HepG2 (cell line): Measurements from ENCODE around the gene DOC2A. TPM values are rescaled to one million over a fixed set of nuclear protein-coding genes. Genes with fewer than 3 reads are reported as not detected.
A peak's percentile ranks its signal among the peaks of the same experiment; 100 is the strongest.

Source experiments
- ERF ChIP-seq: IDR thresholded peaks from 2 replicates; pipeline ENCODE4 v1.6.1; 2018; ENCODE audit warnings: missing biosample characterization, missing genetic modification reagents
- FLYWCH1 ChIP-seq: sonication (generic); formaldehyde crosslinking; IDR thresholded peaks from 2 replicates; pipeline ENCODE4 v1.8.1; 2023; ENCODE audit warnings: mild to moderate bottlenecking, missing genetic modification reagents
- HBP1 ChIP-seq: IDR thresholded peaks from 2 replicates; pipeline ENCODE4 v1.6.1; 2016; ENCODE audit warnings: low read depth, control low read depth
- HIVEP1 ChIP-seq: sonication (generic); formaldehyde crosslinking; IDR thresholded peaks from 2 replicates; pipeline ENCODE4 v1.4.0; 2020; ENCODE audit warnings: mild to moderate bottlenecking, missing genetic modification reagents
- KLF6 ChIP-seq: IDR thresholded peaks from 2 replicates; pipeline ENCODE4 v1.8.0; 2016; ENCODE audit warnings: missing biosample characterization, missing genetic modification reagents
- MEIS2 ChIP-seq: sonication (generic); formaldehyde crosslinking; IDR thresholded peaks from 2 replicates; pipeline ENCODE4 v1.9.0; 2021; ENCODE audit warnings: mild to moderate bottlenecking, missing genetic modification reagents
- NCOR1 ChIP-seq: fragments of 200-600 bp; sonication (generic); IDR thresholded peaks from 2 replicates; pipeline ENCODE4 v1.7.0; 2017; ENCODE audit warnings: antibody characterized with exemption, low read length, borderline replicate concordance
- NFYB ChIP-seq: sonication (generic); formaldehyde crosslinking; IDR thresholded peaks from 2 replicates; pipeline ENCODE4 v1.4.0; 2020; ENCODE audit warnings: missing genetic modification reagents
- NONO ChIP-seq, 2 experiments: fragments of 450-650 bp in 1 of 2; sonication (generic) in 1 of 2; formaldehyde crosslinking in 1 of 2; IDR thresholded peaks in 1 of 2; conservative IDR thresholded peaks in 1 of 2; 2 replicates each; pipeline versions ENCODE4 v1.6.1 to v1.8.0; 2017 to 2022; ENCODE audit warnings: mild to moderate bottlenecking in 1 of 2, missing genetic modification reagents in 1 of 2, moderate library complexity in 1 of 2
- PCBP2 ChIP-seq: fragments of 200-400 bp; formaldehyde crosslinking; optimal IDR thresholded peaks from 2 replicates; pipeline ENCODE3; 2018; ENCODE audit warnings: low read length, low read depth; ENCODE audit not compliant: poor library complexity, severe bottlenecking
- SAFB2 ChIP-seq: sonication (generic); formaldehyde crosslinking; IDR thresholded peaks from 2 replicates; pipeline ENCODE4 v1.5.1; 2020; ENCODE audit warnings: missing genetic modification reagents, low read depth, mild to moderate bottlenecking, borderline replicate concordance
- SALL1 ChIP-seq: sonication (generic); formaldehyde crosslinking; IDR thresholded peaks from 2 replicates; pipeline ENCODE4 v1.8.0; 2022; ENCODE audit warnings: mild to moderate bottlenecking, missing genetic modification reagents
- SOX5 ChIP-seq: IDR thresholded peaks from 2 replicates; pipeline ENCODE4 v1.6.1; 2016; ENCODE audit warnings: borderline replicate concordance
- SUZ12 ChIP-seq: fragments of 150-350 bp; IDR thresholded peaks from 2 replicates; pipeline ENCODE4 v1.6.1; 2014; ENCODE audit warnings: low read depth, low read length
- TP53 ChIP-seq: sonication (generic); formaldehyde crosslinking; conservative IDR thresholded peaks from 2 replicates; pipeline ENCODE4 v1.4.0; 2020; ENCODE audit warnings: missing genetic modification reagents
- ZKSCAN1 ChIP-seq: fragments of 150-350 bp; IDR thresholded peaks from 2 replicates; pipeline ENCODE4 v1.6.1; 2014; ENCODE audit warnings: low read length
- ZNF124 ChIP-seq: sonication (generic); formaldehyde crosslinking; IDR thresholded peaks from 2 replicates; pipeline ENCODE4 v1.4.0; 2020; ENCODE audit warnings: missing genetic modification reagents
- ZNF225 ChIP-seq: sonication (generic); formaldehyde crosslinking; IDR thresholded peaks from 2 replicates; pipeline ENCODE4 v1.4.0; 2020; ENCODE audit warnings: mild to moderate bottlenecking, missing genetic modification reagents
- ZNF30 ChIP-seq: sonication (generic); formaldehyde crosslinking; IDR thresholded peaks from 2 replicates; pipeline ENCODE4 v1.5.0; 2020; ENCODE audit warnings: mild to moderate bottlenecking, missing genetic modification reagents
- ZNF414 ChIP-seq: sonication (generic); formaldehyde crosslinking; IDR thresholded peaks from 2 replicates; pipeline ENCODE4 v1.5.0; 2020; ENCODE audit warnings: missing genetic modification reagents
- ZNF501 ChIP-seq: sonication (generic); formaldehyde crosslinking; IDR thresholded peaks from 2 replicates; pipeline ENCODE4 v1.5.1; 2020; ENCODE audit warnings: mild to moderate bottlenecking, moderate library complexity, missing genetic modification reagents
- ZNF569 ChIP-seq: sonication (generic); formaldehyde crosslinking; IDR thresholded peaks from 2 replicates; pipeline ENCODE4 v1.5.0; 2020; ENCODE audit warnings: mild to moderate bottlenecking, missing genetic modification reagents, moderate library complexity, borderline replicate concordance
- ZNF616 ChIP-seq: sonication (generic); formaldehyde crosslinking; IDR thresholded peaks from 2 replicates; pipeline ENCODE4 v1.5.0; 2020; ENCODE audit warnings: low read depth, mild to moderate bottlenecking, missing genetic modification reagents
- ZNF670 ChIP-seq: sonication (generic); formaldehyde crosslinking; IDR thresholded peaks from 2 replicates; pipeline ENCODE4 v1.8.0; 2022; ENCODE audit warnings: mild to moderate bottlenecking, missing genetic modification reagents, borderline replicate concordance
- ZNF720 ChIP-seq: sonication (generic); formaldehyde crosslinking; IDR thresholded peaks from 2 replicates; pipeline ENCODE4 v1.4.0; 2020; ENCODE audit warnings: missing genetic modification reagents
- ZNF83 ChIP-seq: sonication (generic); formaldehyde crosslinking; IDR thresholded peaks from 2 replicates; pipeline ENCODE4 v1.4.0; 2020; ENCODE audit warnings: missing genetic modification reagents, mild to moderate bottlenecking, borderline replicate concordance
- ZSCAN30 ChIP-seq: sonication (generic); formaldehyde crosslinking; IDR thresholded peaks from 2 replicates; pipeline ENCODE4 v1.5.0; 2020; ENCODE audit warnings: mild to moderate bottlenecking, missing genetic modification reagents
- ZSCAN5A ChIP-seq: sonication (generic); formaldehyde crosslinking; IDR thresholded peaks from 2 replicates; pipeline ENCODE4 v1.8.0; 2022; ENCODE audit warnings: mild to moderate bottlenecking, missing genetic modification reagents, borderline replicate concordance
- polyA plus RNA-seq, 8 experiments: library from polyadenylated mRNA; depleted of rRNA in 3 of 8; stranded (reverse) in 7 of 8; unstranded in 1 of 8; fragments of >200 nt; fragmentation: Illumina TruSeq in 4 of 8; extraction: Trizol in 4 of 8; gene quantifications; 2 replicates each; pipeline versions ENCODE4 v1.2.1 to v1.2.3, GENCODE V29; 2011 to 2016; ENCODE audit warnings: low read depth in 4 of 8, missing spikeins in 1 of 8, mixed read lengths in 1 of 8; ENCODE audit not compliant: insufficient read depth in 1 of 8
- total RNA-seq, 5 experiments: library from RNA; depleted of rRNA; stranded (reverse); fragments of >200 nt; fragmentation: Illumina TruSeq; extraction: Trizol; gene quantifications; 2 replicates each; pipeline ENCODE4 v1.2.3, GENCODE V29; 2016; ENCODE audit warnings: low read depth in 1 of 5

DOC2A gene
- total and polyA plus RNA-seq, 2 of the 13 experiments (the other 11 are each of a cell fraction or from before 2014, with no cell fraction given): 0.15 to 0.55 TPM

GRCh38 chr16:29995911-29996765 lies 14.7 kb downstream of the DOC2A start, which contains the start of gene INO80E (continued):
- TF ChIP-seq ZNF124 (0 out of 2 replicates have a peak, but pooled peaks have one; percentile 47), SALL1 (CRISPR knock-in tag) (peak; percentile 68), ZNF501 (CRISPR knock-in tag) (peak; percentile 100), PCBP2 (no peak), ZNF670 (no peak), ZSCAN30 (CRISPR knock-in tag) (peak; percentile 95; the same call in 1 of the 2 replicates), ZNF83 (CRISPR knock-in tag) (no peak), ZNF720 (no peak), SAFB2 (0 out of 2 replicates have a peak, but pooled peaks have one; percentile 36), MEIS2 (CRISPR knock-in tag) (peak; percentile 38; the same call in 1 of the 2 replicates), KLF6 (CRISPR knock-in tag) (peak; percentile 91; the same call in 1 of the 2 replicates), ZNF414 (peak; percentile 83; the same call in 1 of the 2 replicates), NONO (IDR thresholded peaks at IDR 0.05) (no peak), NONO (CRISPR knock-in tag; conservative IDR thresholded peaks at IDR 0.05) (peak; percentile 89), ZKSCAN1 (no peak; the same call in 1 of the 2 replicates), HBP1 (CRISPR knock-in tag) (no peak), SUZ12 (peak; percentile 86), ZNF30 (CRISPR knock-in tag) (no peak; the same call in 1 of the 2 replicates), ZNF225 (peak; percentile 86), NFYB (CRISPR knock-in tag) (peak; percentile 71), ZNF569 (CRISPR knock-in tag) (no peak), ERF (peak; percentile 94), FLYWCH1 (no peak), TP53 (peak; percentile 16; the same call in 1 of the 2 replicates), ZNF616 (CRISPR knock-in tag) (no peak), NCOR1 (0 out of 2 replicates have a peak, but pooled peaks have one; percentile 36), HIVEP1 (peak; percentile 51), SOX5 (CRISPR knock-in tag) (0 out of 2 replicates have a peak, but pooled peaks have one; percentile 62), ZSCAN5A (CRISPR knock-in tag) (no peak)
